ENCODE data around the gene SCAMP5. TPM values are rescaled to one million over a fixed set of nuclear protein-coding genes. Genes with fewer than 3 reads are reported as not detected.

Gene SCAMP5
- total and polyA plus RNA-seq, 2 of the 13 experiments (the other 11 are each of a cell fraction or from before 2014, with no cell fraction given), result 34.3 to 49.0 TPM

DNA sequence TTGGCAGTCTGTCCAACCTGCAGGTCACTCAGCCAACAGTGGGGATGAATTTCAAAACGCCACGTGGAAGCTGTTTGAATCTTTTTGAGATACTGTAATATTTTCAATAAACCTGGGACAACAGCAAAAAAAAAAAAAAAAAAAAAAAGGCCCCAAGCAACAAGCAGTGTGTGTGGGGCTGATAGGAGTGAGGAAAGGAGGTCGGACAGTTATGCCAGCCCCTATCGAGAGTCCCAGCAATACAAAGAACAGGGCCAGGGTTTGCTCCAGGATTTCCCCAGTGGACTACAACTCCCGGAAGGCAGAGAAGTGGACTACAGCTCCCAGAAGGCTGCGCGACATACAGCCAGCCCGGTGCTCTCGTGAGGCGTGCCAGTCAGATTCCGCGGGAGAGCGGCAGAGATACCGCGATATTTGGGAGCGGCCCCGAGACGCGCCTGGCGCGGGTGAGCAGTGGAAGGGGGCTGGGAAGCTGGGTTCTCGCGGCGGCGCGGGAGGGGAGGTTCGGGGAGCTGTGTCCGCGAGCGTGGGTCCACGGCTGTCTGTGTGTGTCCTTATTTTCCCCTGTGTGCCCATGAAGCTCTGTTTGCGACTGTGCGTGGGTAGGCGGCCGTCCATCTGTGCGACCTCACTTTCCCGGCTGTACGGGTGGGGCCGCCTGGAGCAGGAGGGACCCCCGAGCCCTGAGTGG, 28.0 kb downstream of the SCAMP5 start, which contains the start of gene PPCDC (continued):
- TF ChIP-seq RXRA (CRISPR knock-in tag; IDR thresholded peaks at IDR 0.05) (peak; percentile 61; the same call in 1 of the 2 replicates), KDM5B (CRISPR knock-in tag; IDR thresholded peaks at IDR 0.05; ENCODE audit: borderline replicate concordance) (peak; percentile 90; the same call in 1 of the 2 replicates), ERF (CRISPR knock-in tag; IDR thresholded peaks at IDR 0.05) (peak; percentile 68; the same call in 1 of the 2 replicates), XRCC5 (optimal IDR thresholded peaks at IDR 0.05; ENCODE audit: low read length) (no peak)
- TF ChIP-seq, protein P1, sequence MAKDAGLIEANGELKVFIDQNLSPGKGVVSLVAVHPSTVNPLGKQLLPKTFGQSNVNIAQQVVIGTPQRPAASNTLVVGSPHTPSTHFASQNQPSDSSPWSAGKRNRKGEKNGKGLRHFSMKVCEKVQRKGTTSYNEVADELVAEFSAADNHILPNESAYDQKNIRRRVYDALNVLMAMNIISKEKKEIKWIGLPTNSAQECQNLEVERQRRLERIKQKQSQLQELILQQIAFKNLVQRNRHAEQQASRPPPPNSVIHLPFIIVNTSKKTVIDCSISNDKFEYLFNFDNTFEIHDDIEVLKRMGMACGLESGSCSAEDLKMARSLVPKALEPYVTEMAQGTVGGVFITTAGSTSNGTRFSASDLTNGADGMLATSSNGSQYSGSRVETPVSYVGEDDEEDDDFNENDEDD (CRISPR knock-in tag; IDR thresholded peaks at IDR 0.05; ENCODE audit: borderline replicate concordance), result peak; percentile 91
- TF ChIP-seq, protein P2, sequence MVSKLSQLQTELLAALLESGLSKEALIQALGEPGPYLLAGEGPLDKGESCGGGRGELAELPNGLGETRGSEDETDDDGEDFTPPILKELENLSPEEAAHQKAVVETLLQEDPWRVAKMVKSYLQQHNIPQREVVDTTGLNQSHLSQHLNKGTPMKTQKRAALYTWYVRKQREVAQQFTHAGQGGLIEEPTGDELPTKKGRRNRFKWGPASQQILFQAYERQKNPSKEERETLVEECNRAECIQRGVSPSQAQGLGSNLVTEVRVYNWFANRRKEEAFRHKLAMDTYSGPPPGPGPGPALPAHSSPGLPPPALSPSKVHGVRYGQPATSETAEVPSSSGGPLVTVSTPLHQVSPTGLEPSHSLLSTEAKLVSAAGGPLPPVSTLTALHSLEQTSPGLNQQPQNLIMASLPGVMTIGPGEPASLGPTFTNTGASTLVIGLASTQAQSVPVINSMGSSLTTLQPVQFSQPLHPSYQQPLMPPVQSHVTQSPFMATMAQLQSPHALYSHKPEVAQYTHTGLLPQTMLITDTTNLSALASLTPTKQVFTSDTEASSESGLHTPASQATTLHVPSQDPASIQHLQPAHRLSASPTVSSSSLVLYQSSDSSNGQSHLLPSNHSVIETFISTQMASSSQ (IDR thresholded peaks at IDR 0.05; ENCODE audit: low read depth), result no peak
- TF ChIP-seq, protein P2 (CRISPR knock-in tag; IDR thresholded peaks at IDR 0.05; ENCODE audit: borderline replicate concordance), result peak; percentile 41; the same call in 1 of the 2 replicates
- TF ChIP-seq, protein P3, sequence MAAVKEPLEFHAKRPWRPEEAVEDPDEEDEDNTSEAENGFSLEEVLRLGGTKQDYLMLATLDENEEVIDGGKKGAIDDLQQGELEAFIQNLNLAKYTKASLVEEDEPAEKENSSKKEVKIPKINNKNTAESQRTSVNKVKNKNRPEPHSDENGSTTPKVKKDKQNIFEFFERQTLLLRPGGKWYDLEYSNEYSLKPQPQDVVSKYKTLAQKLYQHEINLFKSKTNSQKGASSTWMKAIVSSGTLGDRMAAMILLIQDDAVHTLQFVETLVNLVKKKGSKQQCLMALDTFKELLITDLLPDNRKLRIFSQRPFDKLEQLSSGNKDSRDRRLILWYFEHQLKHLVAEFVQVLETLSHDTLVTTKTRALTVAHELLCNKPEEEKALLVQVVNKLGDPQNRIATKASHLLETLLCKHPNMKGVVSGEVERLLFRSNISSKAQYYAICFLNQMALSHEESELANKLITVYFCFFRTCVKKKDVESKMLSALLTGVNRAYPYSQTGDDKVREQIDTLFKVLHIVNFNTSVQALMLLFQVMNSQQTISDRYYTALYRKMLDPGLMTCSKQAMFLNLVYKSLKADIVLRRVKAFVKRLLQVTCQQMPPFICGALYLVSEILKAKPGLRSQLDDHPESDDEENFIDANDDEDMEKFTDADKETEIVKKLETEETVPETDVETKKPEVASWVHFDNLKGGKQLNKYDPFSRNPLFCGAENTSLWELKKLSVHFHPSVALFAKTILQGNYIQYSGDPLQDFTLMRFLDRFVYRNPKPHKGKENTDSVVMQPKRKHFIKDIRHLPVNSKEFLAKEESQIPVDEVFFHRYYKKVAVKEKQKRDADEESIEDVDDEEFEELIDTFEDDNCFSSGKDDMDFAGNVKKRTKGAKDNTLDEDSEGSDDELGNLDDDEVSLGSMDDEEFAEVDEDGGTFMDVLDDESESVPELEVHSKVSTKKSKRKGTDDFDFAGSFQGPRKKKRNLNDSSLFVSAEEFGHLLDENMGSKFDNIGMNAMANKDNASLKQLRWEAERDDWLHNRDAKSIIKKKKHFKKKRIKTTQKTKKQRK (IDR thresholded peaks at IDR 0.05; ENCODE audit: low read length), result no peak
- TF ChIP-seq, protein P4, sequence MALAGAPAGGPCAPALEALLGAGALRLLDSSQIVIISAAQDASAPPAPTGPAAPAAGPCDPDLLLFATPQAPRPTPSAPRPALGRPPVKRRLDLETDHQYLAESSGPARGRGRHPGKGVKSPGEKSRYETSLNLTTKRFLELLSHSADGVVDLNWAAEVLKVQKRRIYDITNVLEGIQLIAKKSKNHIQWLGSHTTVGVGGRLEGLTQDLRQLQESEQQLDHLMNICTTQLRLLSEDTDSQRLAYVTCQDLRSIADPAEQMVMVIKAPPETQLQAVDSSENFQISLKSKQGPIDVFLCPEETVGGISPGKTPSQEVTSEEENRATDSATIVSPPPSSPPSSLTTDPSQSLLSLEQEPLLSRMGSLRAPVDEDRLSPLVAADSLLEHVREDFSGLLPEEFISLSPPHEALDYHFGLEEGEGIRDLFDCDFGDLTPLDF (CRISPR knock-in tag; IDR thresholded peaks at IDR 0.05), result peak; percentile 97

All from HepG2 (cell line).